GM12872 (cell line): Measurements from ENCODE around the gene ECE2.

Experiments used
- CTCF ChIP-seq: IDR thresholded peaks from 3 replicates; pipeline ENCODE4 v1.5.1; 2011; ENCODE audit warnings: low read depth, mild to moderate bottlenecking, low read length, moderate library complexity; ENCODE audit not compliant: insufficient read depth

ECE2 gene

GRCh38 chr3:184311633-184312032, 35.8 kb downstream of the ECE2 start:
- TF ChIP-seq CTCF, result no peak

- no peak for TF ChIP-seq CTCF
Observed at GRCh38 chr3:184314363-184314699, 38.5 kb downstream of the ECE2 start, which contains the start of gene EIF4G1. EIF4G1 (plus strand) TSS chr3:184314606; CDS start chr3:184315797, 1,191 bp downstream.

GRCh38 chr3:184314700-184315542, 39.1 kb downstream of the ECE2 start:
- TF ChIP-seq CTCF, result no peak

GRCh38 chr3:184315543-184315867, 39.7 kb downstream of the ECE2 start:
- no peak for TF ChIP-seq CTCF

DNA sequence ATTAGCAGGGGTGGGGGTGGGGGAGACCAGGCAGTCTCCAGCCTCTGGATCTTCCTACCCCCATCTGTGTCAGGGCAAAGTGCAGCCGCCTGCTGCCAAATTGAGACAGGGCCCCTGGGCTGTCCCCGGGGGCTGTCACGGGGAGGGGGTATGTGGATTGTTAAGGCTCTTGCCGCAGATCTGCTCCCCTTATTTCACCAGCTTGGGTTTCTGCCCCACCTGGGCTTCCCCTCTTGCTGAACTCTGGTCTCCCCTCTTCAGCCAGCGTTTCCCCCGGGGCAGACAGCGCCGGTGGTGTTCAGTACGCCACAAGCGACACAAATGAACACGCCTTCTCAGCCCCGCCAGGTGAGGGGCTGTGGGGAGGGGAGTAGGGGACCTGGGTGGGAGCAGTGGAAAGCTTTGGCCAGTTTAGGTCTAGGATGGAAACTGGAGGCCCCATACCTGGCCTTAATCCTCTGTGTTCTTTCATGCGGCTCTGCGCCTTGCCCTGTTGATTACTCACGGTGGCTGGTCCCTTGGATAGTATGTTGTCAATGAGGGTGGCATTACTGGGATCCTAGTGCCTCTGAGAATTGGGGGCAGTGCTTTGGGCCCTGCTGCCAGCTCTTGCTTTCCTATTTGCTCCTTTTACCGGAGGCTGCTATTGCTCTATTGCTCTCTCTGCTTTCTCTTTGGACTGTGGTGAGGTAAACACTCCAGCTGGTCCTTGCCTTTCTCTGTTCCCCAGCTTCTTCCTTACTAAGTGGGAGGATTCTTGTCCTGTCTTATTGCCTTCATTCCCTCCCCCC, 40.2 kb downstream of the ECE2 start:
- TF ChIP-seq CTCF, result no peak

GRCh38 chr3:184316792-184317191, 41.0 kb downstream of the ECE2 start:
- no peak for TF ChIP-seq CTCF

GRCh38 chr3:184317201-184317600, 41.4 kb downstream of the ECE2 start:
- TF ChIP-seq CTCF, result no peak
